ENCODE measurements around the gene ZNF10. TPM values are rescaled to one million over a fixed set of nuclear protein-coding genes. Genes with fewer than 3 reads are reported as not detected.

The ZNF10 gene
- total RNA-seq, 4 donors from 2014 or later: 5.8 to 28.1 (median 11.0) TPM

DNA sequence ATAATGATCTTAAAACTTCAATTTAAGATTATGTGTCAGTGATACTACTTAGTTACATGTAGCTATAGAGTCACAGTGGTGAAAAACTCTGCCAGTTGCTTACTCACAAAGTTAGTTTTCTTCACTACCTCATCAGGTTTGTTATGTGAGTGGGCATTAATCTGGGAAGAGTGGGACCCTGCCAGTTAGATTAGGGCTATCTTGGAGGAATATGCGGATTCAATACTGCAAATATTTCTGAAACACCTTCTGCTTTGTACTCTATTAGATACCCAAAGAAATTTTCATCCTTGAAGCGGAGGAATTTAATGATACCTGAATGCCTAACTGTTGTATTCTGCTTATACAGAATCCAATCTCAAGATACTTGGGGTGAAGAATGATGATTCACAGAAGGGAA is 76.0 kb downstream of the ZNF10 start:
- no peak for DNase-seq
- no peaks in the 10 kb centered on the region for H3K27me3 ChIP-seq
- H3K4me3 ChIP-seq: no peak overlapping the region
- peaks cover 0 to 20% (median 0%) of the 10 kb centered on the region in 3 donors for H3K36me3 ChIP-seq
- peaks cover 0 to 99% (median 61%) of the 10 kb centered on the region in 4 donors for H3K9me3 ChIP-seq
- no peaks in the 10 kb centered on the region for H3K4me1 ChIP-seq
- no peak for TF ChIP-seq POLR2A (IDR thresholded peaks at IDR 0.05)
- TF ChIP-seq, protein P1, sequence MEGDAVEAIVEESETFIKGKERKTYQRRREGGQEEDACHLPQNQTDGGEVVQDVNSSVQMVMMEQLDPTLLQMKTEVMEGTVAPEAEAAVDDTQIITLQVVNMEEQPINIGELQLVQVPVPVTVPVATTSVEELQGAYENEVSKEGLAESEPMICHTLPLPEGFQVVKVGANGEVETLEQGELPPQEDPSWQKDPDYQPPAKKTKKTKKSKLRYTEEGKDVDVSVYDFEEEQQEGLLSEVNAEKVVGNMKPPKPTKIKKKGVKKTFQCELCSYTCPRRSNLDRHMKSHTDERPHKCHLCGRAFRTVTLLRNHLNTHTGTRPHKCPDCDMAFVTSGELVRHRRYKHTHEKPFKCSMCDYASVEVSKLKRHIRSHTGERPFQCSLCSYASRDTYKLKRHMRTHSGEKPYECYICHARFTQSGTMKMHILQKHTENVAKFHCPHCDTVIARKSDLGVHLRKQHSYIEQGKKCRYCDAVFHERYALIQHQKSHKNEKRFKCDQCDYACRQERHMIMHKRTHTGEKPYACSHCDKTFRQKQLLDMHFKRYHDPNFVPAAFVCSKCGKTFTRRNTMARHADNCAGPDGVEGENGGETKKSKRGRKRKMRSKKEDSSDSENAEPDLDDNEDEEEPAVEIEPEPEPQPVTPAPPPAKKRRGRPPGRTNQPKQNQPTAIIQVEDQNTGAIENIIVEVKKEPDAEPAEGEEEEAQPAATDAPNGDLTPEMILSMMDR (IDR thresholded peaks at IDR 0.05): no peak
- H3K27ac ChIP-seq: no peak overlapping the region

Other genes with a start within 250 kb of the ZNF10 start
- 100 to 1,000 TPM in 1 of 4 donors, 10 to 100 TPM in 3; 80.6 to 125 (median 94.7) TPM for gene CHFR, start 243.0 kb upstream of the ZNF10 start, total RNA-seq
- 10 to 100 TPM in 2 of 4 donors, 1 to 10 TPM in 2; 6.3 to 19.0 (median 12.5) TPM for gene ZNF605, start 174.3 kb upstream of the ZNF10 start, total RNA-seq
- gene ZNF26, start 144.3 kb upstream of the ZNF10 start, total RNA-seq: 10 to 100 TPM; 15.9 to 24.8 (median 18.7) TPM
- 10 to 100 TPM; 14.5 to 39.6 (median 27.9) TPM for gene ZNF84, start 93.1 kb upstream of the ZNF10 start, total RNA-seq
- 10 to 100 TPM; 13.0 to 22.3 (median 15.6) TPM for gene ZNF140, start 49.7 kb upstream of the ZNF10 start, total RNA-seq
- 1 to 10 TPM; 2.3 to 5.0 (median 3.5) TPM for gene ZNF891, start 353 bp upstream of the ZNF10 start, total RNA-seq
- 10 to 100 TPM in 3 of 4 donors, 1 to 10 TPM in 1; 10.0 to 24.3 (median 14.9) TPM for gene ZNF268, start 50.9 kb downstream of the ZNF10 start, total RNA-seq
- not detected for gene ANHX, start 105.2 kb downstream of the ZNF10 start, total RNA-seq

Data from Peyer's patch (tissue), 4 donors.